ENCODE data around the gene ERP27.

The ERP27 gene

GRCh38 chr12:14956024-14956891 lies 17.9 kb upstream of the ERP27 start:
- H3K4me3 ChIP-seq (ENCODE audit: low read depth, low read length) = no peak overlapping the region
- no peaks in the 10 kb centered on the region for H3K9me3 ChIP-seq (ENCODE audit: control insufficient read depth, insufficient read depth, low read depth, low read length)
- CTCF ChIA-PET = interaction anchor here (0.6 kb wide), 1 partner anchor 613 kb away, joined by 4 read pairs; no protein-coding TSS in a partner anchor
- H3K4me1 ChIP-seq (ENCODE audit: control insufficient read depth, insufficient read depth, low read length) = no peaks in the 10 kb centered on the region
- H3K36me3 ChIP-seq (ENCODE audit: control insufficient read depth in 2 of 2, insufficient read depth in 1 of 2, low read length in 2 of 2) = no peaks in the 10 kb centered on the region
- TF ChIP-seq GLIS1 (tag by site-specific recombination; IDR thresholded peaks at IDR 0.05) = no peak
- no peak overlapping the region for H3K27ac ChIP-seq (ENCODE audit: extremely low read depth, low read depth, low read length)
- POLR2A ChIA-PET = no interaction called here

- H3K36me3 ChIP-seq (ENCODE audit: control insufficient read depth in 2 of 2, insufficient read depth in 1 of 2, low read length in 2 of 2) = no peaks in the 10 kb centered on the region
- no peak overlapping the region for H3K4me3 ChIP-seq (ENCODE audit: low read depth, low read length)
- H3K9me3 ChIP-seq (ENCODE audit: control insufficient read depth, insufficient read depth, low read depth, low read length) = no peaks in the 10 kb centered on the region
- no peaks in the 10 kb centered on the region for H3K4me1 ChIP-seq (ENCODE audit: control insufficient read depth, insufficient read depth, low read length)
- TF ChIP-seq ZNF76 (tag by site-specific recombination; IDR thresholded peaks at IDR 0.05; ENCODE audit: borderline replicate concordance, low read depth) = no peak
- no peak for TF ChIP-seq ZBTB11 (tag by site-specific recombination; conservative IDR thresholded peaks at IDR 0.05; ENCODE audit: low read depth)
- TF ChIP-seq HOXC10 (CRISPR knock-in tag; IDR thresholded peaks at IDR 0.05) = no peak
- no peak for TF ChIP-seq ZNF354C (tag by site-specific recombination; IDR thresholded peaks at IDR 0.05; ENCODE audit: borderline replicate concordance, low read depth)
- TF ChIP-seq ZNF174 (tag by site-specific recombination; IDR thresholded peaks at IDR 0.05) = no peak
- no peak for TF ChIP-seq BCL11B (tag by site-specific recombination; IDR thresholded peaks at IDR 0.05; ENCODE audit: low read depth)
- TF ChIP-seq, protein P1, sequence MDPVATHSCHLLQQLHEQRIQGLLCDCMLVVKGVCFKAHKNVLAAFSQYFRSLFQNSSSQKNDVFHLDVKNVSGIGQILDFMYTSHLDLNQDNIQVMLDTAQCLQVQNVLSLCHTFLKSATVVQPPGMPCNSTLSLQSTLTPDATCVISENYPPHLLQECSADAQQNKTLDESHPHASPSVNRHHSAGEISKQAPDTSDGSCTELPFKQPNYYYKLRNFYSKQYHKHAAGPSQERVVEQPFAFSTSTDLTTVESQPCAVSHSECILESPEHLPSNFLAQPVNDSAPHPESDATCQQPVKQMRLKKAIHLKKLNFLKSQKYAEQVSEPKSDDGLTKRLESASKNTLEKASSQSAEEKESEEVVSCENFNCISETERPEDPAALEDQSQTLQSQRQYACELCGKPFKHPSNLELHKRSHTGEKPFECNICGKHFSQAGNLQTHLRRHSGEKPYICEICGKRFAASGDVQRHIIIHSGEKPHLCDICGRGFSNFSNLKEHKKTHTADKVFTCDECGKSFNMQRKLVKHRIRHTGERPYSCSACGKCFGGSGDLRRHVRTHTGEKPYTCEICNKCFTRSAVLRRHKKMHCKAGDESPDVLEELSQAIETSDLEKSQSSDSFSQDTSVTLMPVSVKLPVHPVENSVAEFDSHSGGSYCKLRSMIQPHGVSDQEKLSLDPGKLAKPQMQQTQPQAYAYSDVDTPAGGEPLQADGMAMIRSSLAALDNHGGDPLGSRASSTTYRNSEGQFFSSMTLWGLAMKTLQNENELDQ (tag by site-specific recombination; IDR thresholded peaks at IDR 0.05; ENCODE audit: low read depth) = no peak
- no peak for TF ChIP-seq ZNF341 (tag by site-specific recombination; IDR thresholded peaks at IDR 0.05; ENCODE audit: low read depth)
- TF ChIP-seq ZNF501 (tag by site-specific recombination; IDR thresholded peaks at IDR 0.05) = no peak
- TF ChIP-seq, protein P2, sequence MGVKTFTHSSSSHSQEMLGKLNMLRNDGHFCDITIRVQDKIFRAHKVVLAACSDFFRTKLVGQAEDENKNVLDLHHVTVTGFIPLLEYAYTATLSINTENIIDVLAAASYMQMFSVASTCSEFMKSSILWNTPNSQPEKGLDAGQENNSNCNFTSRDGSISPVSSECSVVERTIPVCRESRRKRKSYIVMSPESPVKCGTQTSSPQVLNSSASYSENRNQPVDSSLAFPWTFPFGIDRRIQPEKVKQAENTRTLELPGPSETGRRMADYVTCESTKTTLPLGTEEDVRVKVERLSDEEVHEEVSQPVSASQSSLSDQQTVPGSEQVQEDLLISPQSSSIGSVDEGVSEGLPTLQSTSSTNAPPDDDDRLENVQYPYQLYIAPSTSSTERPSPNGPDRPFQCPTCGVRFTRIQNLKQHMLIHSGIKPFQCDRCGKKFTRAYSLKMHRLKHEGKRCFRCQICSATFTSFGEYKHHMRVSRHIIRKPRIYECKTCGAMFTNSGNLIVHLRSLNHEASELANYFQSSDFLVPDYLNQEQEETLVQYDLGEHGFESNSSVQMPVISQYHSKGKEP (tag by site-specific recombination; IDR thresholded peaks at IDR 0.05) = no peak
- TF ChIP-seq ZBTB48 (tag by site-specific recombination; IDR thresholded peaks at IDR 0.05) = no peak
- TF ChIP-seq ZNF19 (tag by site-specific recombination; IDR thresholded peaks at IDR 0.05; ENCODE audit: low read depth) = no peak
- no peak for TF ChIP-seq ZBTB1 (tag by site-specific recombination; IDR thresholded peaks at IDR 0.05)
- TF ChIP-seq RBAK (tag by site-specific recombination; IDR thresholded peaks at IDR 0.05) = no peak
- TF ChIP-seq, protein P3, sequence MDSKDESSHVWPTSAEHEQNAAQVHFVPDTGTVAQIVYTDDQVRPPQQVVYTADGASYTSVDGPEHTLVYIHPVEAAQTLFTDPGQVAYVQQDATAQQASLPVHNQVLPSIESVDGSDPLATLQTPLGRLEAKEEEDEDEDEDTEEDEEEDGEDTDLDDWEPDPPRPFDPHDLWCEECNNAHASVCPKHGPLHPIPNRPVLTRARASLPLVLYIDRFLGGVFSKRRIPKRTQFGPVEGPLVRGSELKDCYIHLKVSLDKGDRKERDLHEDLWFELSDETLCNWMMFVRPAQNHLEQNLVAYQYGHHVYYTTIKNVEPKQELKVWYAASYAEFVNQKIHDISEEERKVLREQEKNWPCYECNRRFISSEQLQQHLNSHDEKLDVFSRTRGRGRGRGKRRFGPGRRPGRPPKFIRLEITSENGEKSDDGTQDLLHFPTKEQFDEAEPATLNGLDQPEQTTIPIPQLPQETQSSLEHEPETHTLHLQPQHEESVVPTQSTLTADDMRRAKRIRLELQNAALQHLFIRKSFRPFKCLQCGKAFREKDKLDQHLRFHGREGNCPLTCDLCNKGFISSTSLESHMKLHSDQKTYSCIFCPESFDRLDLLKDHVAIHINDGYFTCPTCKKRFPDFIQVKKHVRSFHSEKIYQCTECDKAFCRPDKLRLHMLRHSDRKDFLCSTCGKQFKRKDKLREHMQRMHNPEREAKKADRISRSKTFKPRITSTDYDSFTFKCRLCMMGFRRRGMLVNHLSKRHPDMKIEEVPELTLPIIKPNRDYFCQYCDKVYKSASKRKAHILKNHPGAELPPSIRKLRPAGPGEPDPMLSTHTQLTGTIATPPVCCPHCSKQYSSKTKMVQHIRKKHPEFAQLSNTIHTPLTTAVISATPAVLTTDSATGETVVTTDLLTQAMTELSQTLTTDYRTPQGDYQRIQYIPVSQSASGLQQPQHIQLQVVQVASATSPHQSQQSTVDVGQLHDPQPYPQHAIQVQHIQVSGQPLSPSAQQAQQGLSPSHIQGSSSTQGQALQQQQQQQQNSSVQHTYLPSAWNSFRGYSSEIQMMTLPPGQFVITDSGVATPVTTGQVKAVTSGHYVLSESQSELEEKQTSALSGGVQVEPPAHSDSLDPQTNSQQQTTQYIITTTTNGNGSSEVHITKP (tag by site-specific recombination; IDR thresholded peaks at IDR 0.05) = no peak
- no peak for TF ChIP-seq ZNF37A (tag by site-specific recombination; IDR thresholded peaks at IDR 0.05)
- TF ChIP-seq SETDB1 (IDR thresholded peaks at IDR 0.05; ENCODE audit: insufficient read length, low read length) = no peak
- no peak for TF ChIP-seq ZNF18 (tag by site-specific recombination; IDR thresholded peaks at IDR 0.05)
- POLR2A ChIA-PET = no interaction called here
- CTCF ChIA-PET = no interaction called here
- no peak overlapping the region for H3K27ac ChIP-seq (ENCODE audit: extremely low read depth, low read depth, low read length)
These were observed 15.9 kb upstream of the ERP27 start for GRCh38 chr12:14954269-14954668.

Data from HEK293 (cell line).